ENCODE data around the gene EXOC7.
"Not testable (repeated sequence)": the region's sequence is repeated elsewhere in the genome, so short reads cannot be mapped to it uniquely, and the experiment has no call there.

Gene EXOC7

GRCh38 chr17:76071531-76072147, 31.9 kb downstream of the EXOC7 start:
- no peak for DNase-seq

DNA sequence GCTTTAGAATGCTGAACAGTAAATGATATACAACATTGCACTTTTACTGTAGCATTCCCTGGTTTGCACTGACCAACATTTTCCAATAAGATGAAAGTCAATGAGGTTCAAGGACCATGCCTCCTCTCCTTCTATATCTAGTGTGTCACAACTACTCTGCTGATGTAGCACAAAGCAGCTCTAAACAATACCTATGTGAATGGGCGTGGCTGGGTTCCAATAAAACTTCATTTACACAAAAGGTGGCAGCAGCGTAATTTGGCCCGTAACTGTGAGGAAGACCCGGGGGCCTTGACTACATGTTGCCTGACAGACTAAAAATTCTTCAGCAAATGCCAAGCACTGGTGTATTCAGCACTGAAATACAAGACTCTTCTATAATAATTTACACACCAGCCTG, 37.8 kb downstream of the EXOC7 start:
- no peak for DNase-seq

DNA sequence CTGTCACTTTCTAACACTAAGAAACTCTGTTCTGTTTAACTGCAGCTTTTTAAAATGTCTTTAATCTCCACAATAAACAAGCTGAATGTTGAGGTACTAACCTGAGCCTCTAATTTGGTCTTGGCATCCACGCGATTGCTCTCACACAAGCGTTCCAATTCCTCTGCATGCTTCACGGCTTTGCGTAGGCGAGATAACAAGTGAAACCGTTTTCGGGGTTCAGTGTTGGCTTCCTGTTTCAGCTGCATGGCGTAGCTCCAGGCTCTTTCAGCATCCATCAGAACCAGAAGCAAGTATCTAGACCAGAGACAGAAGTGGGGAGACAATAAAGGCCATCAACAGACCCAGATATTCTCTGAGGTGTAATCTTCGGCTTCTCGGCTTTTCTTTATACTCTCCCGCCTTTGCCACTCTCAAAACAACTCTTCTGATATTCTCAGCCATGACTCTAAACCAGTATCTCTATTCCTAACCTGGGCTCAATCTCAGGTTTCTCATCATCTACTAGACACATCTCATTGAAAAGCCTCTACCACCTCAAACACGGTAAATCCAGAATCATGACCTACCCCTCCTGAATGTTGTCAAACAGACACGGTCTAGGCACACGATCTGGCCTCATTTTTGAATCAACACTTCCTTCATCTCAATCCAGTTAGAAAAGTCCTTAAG, 39.6 kb downstream of the EXOC7 start:
- no peak for DNase-seq

GRCh38 chr17:76058264-76058663, 45.3 kb downstream of the EXOC7 start:
- DNase-seq: not testable (repeated sequence)

- DNase-seq: no peak
Observed at GRCh38 chr17:76056882-76057281, 46.7 kb downstream of the EXOC7 start.

GRCh38 chr17:76054112-76054476, 49.5 kb downstream of the EXOC7 start:
- no peak for DNase-seq

DNA sequence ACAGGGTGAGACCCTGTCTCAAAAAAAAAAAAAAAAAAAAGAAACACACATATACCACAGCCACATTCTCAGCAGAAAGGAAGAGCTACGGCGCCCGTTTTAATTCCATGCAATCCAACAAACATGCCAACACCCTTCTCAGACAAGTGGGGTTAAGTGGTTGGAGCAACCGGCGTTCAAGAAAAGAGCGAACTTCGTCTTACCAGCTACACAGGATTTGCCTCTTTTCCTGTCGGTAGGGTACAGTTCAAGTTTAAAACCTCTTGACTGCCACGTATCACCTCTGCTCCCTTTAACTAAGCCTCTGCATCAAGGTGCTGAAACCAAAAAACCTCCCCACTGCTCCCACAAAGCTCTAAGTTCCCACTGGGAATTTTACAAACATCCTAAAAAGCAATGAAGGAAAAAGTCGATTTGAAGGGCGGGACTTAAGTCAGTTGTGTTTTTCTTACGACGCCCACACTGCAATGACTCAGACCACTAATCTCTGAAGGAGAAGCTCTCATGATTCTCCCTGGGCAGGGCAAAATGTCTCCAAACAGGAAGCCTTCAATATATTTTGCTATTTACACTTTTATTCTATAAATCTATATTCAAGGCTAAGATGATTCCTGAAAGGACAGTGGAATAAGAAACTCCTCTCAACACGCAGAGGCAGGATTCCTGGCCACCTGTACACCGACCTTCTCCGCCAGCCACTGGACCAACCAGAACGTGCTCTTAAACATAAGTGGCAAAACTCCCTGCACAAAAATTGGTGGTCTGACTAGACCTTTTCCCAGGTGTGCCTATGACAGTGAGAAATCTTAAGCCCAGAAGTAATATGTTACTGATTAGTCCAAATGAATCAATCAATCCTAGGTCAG, 50.1 kb downstream of the EXOC7 start:
- no peak for DNase-seq

GRCh38 chr17:76051561-76051960, 52.0 kb downstream of the EXOC7 start:
- DNase-seq: no peak

DNA sequence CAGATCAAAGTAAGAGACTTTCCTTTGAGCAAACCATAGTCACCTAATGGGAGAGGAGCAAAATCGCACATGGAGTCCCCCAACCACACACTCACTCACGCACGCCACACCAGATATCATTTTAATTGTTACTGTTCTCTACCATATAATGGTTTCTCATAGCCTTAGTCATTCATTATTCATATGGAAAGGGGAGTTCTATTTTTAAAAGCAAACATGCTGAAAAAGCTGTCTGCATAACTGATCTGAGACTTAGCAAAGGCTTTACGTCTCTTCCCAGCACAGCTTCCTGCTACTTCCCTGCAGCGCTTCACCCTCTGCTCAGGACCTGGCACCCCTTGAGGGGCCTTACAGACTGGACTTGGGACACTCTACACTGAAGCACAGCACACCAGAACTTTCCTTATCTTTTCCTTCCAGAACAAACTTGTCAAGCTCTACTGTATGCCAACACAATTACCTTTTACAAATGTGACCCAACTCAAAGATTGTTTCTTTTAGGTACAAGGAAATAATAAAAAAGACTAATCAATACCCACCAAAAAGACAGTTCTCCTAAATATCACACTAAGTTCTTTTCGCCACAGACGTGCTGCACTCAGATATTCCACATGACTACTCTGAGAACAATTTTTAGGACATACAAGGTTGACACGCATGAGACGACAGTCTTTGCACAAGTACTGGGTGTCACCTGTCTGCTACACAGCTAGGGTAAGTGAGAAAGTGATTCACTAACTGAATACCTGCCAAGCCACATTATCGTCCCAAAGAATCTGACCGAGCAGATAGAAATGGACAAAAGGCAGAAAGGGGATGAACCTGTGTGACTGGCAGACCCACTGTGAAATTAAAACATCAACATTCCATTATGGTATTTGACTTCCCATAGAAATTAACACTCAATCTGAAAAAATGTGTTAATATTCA, 52.8 kb downstream of the EXOC7 start:
- DNase-seq: no peak

- DNase-seq: no peak
Observed at GRCh38 chr17:76049836-76050537, 53.6 kb downstream of the EXOC7 start.

GRCh38 chr17:76049239-76049638, 54.3 kb downstream of the EXOC7 start:
- DNase-seq: no peak

GRCh38 chr17:76048711-76049110, 54.9 kb downstream of the EXOC7 start:
- DNase-seq: no peak

DNA sequence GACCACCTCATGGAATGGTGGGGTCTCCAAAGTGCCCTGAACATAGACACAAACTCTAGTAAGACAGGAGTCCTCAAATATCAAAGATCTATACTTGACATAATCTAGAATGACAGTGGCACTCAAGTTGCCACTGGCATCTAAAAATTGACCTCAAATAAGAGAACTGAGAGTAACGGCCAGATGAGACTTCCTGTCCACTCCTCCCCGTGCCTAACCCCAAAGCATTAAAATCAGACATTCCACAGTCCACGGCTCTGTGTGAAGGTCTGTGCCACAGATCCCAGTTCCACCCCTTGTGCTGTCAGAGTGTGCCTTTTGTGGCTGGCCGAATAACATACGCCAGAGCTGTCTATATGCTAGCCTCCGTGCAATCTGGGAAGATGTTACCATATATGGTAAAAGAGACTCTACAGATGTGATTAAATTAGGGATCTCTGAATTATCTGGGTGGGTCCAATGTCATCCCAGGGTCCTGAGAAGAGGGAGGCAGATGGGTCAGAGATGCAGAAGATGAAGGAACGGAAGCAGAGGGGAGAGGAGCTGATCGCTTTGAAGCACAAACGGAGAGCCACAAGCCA, 55.5 kb downstream of the EXOC7 start:
- no peak for DNase-seq

DNA sequence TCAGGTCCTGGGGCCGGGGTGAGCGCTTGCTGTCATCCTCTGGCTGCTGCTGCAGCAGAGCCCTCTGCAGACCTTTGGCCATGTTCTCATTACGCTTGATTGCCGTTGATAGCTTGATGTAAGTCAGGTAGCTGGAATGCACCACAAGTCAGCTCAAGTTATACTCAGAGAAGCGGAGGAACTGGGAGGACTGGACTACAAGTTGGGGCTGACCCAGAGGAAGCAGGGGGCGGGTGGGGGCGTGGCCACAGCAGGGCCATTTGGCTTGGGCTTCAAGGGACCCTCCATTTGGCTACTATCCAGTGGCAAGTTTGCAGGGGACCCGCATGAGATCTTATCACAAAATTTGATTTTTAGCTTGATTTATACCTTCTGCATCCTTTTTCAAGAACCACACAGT, 57.5 kb downstream of the EXOC7 start:
- DNase-seq: no peak

DNA sequence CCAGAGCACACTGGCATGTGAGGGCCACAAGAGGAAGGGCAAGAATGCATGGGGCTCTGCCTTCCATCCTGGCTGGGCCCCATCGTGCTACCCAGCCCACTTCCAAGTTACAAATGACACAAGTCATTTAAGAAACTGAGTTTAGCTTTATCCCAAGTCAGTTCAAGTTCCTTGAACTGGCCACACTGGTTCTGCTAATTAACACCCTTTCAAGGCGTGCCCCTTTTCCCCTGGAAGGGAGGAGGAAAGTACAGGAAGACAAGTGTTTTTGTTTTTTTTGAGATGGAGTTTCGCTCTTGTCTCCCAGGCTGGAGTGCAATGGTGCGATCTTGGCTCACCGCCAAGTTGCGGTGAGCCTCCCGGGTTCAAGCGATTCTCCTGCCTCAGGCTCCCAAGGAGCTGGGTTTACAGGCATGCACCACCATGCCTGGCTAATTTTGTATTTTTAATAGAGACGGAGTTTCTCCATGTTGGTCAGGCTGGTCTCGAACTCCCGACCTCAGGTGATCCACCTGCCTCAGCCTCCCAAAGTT, 59.0 kb downstream of the EXOC7 start:
- DNase-seq: not testable (repeated sequence)

GRCh38 chr17:76042868-76043267, 60.7 kb downstream of the EXOC7 start:
- not testable (repeated sequence) for DNase-seq

DNA sequence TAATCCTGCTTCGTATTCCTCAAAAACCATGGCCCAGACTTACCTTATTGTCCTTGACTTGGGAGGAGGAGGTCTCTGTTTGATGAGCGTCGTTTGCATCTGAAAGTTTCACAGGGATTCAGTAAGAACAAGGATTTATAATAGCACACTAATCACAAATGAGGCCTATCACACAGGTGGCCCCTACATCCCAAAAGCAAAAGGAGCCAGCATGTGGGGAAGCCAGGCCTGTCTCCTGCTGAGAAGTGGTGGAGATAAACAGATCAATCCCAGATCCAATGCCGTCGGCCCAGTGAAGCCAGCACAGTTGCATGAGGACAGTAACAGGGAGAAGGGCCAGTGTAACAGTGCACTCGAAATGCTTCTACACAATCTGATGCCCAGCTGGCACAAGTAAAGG, 63.2 kb downstream of the EXOC7 start:
- DNase-seq: no peak

- no peak for DNase-seq
Observed at GRCh38 chr17:76039121-76039520, 64.5 kb downstream of the EXOC7 start.

DNA sequence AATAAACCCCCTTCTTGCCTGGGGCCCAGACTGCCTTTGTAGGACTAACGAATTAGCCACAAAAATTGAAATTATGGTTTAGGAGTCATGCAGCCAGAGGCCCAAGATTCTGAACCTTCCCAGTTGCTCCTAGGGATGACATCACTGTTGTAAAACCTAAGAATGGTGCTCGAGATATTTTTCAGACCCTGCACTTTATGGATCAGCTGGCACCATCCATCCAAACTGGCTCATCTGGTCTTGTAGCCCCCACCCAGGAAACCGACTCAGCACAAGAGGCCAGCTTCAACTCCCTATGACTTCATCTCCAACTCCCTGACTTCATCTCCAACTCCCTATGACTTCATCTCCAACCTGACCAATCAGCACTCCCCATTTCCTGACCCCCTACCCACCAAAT, 65.5 kb downstream of the EXOC7 start:
- DNase-seq: no peak

- DNase-seq: no peak
Observed at GRCh38 chr17:76036497-76037261, 66.9 kb downstream of the EXOC7 start.
